Muscle layer of colon (tissue), 2 donors: ENCODE data around the gene SOX9.
"Not testable (repeated sequence)": the region's sequence is repeated elsewhere in the genome, so short reads cannot be mapped to it uniquely, and the experiment has no call there.

Source experiments
- H3K27ac ChIP-seq: one replicate; pipeline ENCODE4 v1.7.0; 2013; ENCODE audit warnings: low read depth, mild to moderate bottlenecking, low read length, moderate library complexity
- H3K27me3 ChIP-seq, 2 donors: one replicate each; pipeline ENCODE4 v1.7.0; 2013; ENCODE audit warnings: low read length in 2 of 2, mild to moderate bottlenecking in 2 of 2; ENCODE audit not compliant: insufficient read depth in 2 of 2, control insufficient read depth in 1 of 2
- H3K36me3 ChIP-seq: one replicate; pipeline ENCODE4 v1.7.0; 2013; ENCODE audit warnings: mild to moderate bottlenecking, low read length; ENCODE audit not compliant: insufficient read depth
- H3K4me1 ChIP-seq: one replicate; pipeline ENCODE4 v1.7.0; 2013; ENCODE audit warnings: mild to moderate bottlenecking, low read length; ENCODE audit not compliant: insufficient read depth
- H3K4me3 ChIP-seq, 2 donors: one replicate each; pipeline ENCODE4 v1.7.0; 2013; ENCODE audit warnings: low read length in 2 of 2, low read depth in 1 of 2, mild to moderate bottlenecking in 1 of 2, moderate library complexity in 1 of 2
- H3K9ac ChIP-seq: one replicate; pipeline ENCODE4 v1.7.0; 2013; ENCODE audit warnings: low read length
- H3K9me3 ChIP-seq: one replicate; pipeline ENCODE4 v1.7.0; 2013; ENCODE audit warnings: mild to moderate bottlenecking, low read length
- donor health status: abdominal sarcoma.
- donor health status: Adenocarcinoma of cecum.

SOX9 gene

GRCh38 chr17:72135546-72136325, 14.9 kb downstream of the SOX9 start:
- Histone ChIP-seq H3K4me3 (no peak overlapping the region), H3K36me3 (no peaks in the 10 kb centered on the region), H3K9ac (no peak overlapping the region), H3K27me3 (peaks cover 0 to 10% of the 10 kb centered on the region in 2 donors), H3K9me3 (no peaks in the 10 kb centered on the region), H3K4me1 (no peaks in the 10 kb centered on the region), H3K27ac (no peak overlapping the region)

DNA sequence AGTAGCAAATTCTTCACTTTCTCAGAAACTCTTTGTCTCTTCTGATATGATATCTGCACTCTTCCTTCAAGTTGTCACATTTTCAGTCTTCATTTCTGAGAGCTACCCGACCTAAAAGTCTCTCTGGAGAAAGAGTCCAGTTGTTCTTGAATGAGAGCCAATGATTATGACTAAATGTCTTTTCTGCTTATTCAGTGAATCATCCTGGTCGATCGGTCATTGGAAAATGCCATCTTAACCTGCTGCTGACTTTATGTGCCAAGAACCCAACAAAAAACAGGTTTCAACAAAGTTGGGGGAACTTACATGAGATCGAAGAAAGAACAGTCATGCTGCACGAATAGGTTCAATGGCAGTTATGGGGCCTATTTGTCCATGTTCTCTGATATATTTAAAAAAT, 15.9 kb downstream of the SOX9 start:
- Histone ChIP-seq H3K36me3 (no peaks in the 10 kb centered on the region), H3K4me1 (no peaks in the 10 kb centered on the region), H3K27me3 (peaks cover 0 to 10% of the 10 kb centered on the region in 2 donors), H3K27ac (no peak overlapping the region), H3K9me3 (no peaks in the 10 kb centered on the region), H3K4me3 (no peak overlapping the region), H3K9ac (no peak overlapping the region)

- Histone ChIP-seq H3K36me3 (no peaks in the 10 kb centered on the region), H3K27me3 (peaks cover 0 to 10% of the 10 kb centered on the region in 2 donors), H3K27ac (no peak overlapping the region), H3K4me1 (no peaks in the 10 kb centered on the region), H3K9ac (no peak overlapping the region), H3K9me3 (no peaks in the 10 kb centered on the region), H3K4me3 (no peak overlapping the region)
Measured at GRCh38 chr17:72137161-72137560, 16.3 kb downstream of the SOX9 start.

DNA sequence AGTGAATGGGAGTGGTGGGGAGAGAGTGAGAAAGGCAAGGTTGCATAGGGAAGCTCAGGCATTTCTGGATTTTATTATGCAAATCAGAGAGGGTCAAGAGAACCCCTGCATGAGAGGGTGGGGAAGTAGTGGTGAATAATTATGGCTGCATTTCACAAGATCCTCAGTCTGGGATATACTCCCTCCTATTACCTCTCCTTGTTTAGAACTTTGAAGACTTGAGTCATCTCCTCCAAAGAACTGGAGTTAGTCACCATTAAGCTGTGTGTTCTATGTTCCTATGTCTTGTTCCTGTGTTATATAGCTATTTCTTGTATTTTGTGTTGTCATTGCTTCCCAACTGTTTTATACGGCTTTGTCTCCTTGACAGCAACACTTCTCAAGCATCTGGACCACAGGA, 18.4 kb downstream of the SOX9 start:
- peaks cover 0 to 10% of the 10 kb centered on the region in 2 donors for H3K27me3 ChIP-seq
- no peak overlapping the region for H3K9ac ChIP-seq
- H3K9me3 ChIP-seq: no peaks in the 10 kb centered on the region
- H3K4me3 ChIP-seq: no peak overlapping the region
- H3K4me1 ChIP-seq: no peaks in the 10 kb centered on the region
- no peaks in the 10 kb centered on the region for H3K36me3 ChIP-seq
- no peak overlapping the region for H3K27ac ChIP-seq

DNA sequence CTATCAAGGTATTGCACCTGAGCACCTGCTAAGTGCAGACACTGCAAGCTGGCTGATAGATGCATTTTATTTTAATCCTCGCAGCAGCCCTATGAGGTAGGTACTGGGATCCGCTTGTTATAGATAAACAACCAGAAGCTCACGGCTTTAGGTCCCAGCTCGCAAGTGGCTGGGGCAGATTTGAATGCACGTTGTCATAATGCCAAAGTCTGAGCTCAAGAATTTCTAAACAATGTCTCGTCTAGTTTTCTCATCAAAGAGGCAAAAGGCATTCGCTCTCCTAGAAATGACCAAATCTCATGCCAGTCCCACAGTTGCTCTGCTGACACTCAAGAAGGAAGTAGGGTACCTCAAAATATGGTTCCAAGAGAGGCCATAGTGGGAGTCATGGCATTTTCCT, 20.5 kb downstream of the SOX9 start:
- H3K4me1 ChIP-seq: no peaks in the 10 kb centered on the region

DNA sequence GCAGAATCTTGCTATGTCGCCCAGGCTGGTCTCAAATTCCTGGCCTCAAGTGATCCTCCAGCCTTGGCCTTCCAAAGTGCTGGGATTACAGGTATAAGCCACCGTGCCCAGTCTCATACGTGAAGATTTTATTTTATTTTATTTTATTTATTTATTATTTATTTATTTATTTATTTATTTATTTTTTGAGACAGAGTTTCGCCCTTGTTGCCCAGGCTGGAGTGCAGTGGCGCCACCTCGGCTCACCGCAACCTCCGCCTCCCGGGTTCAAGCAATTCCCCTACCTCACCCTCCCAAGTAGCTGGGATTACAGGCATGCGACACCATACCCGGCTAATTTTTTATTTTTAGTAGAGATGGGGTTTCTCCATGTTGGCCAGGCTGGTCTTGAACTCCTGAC, 21.3 kb downstream of the SOX9 start:
- not testable (repeated sequence) for H3K9ac ChIP-seq, H3K27ac ChIP-seq, H3K4me1 ChIP-seq, H3K9me3 ChIP-seq, H3K4me3 ChIP-seq, H3K27me3 ChIP-seq, H3K36me3 ChIP-seq

More for the DNA sequence above, 20.5 kb downstream of the SOX9 start:
- Histone ChIP-seq H3K9ac (no peak overlapping the region), H3K4me3 (no peak overlapping the region), H3K27me3 (peaks cover 0 to 10% of the 10 kb centered on the region in 2 donors), H3K9me3 (no peaks in the 10 kb centered on the region), H3K27ac (no peak overlapping the region), H3K36me3 (no peaks in the 10 kb centered on the region)

GRCh38 chr17:72142614-72143013, 21.8 kb downstream of the SOX9 start:
- Histone ChIP-seq H3K27ac (no peak overlapping the region), H3K27me3 (peaks cover 0 to 6% of the 10 kb centered on the region in 2 donors), H3K4me1 (no peaks in the 10 kb centered on the region), H3K4me3 (no peak overlapping the region), H3K36me3 (no peaks in the 10 kb centered on the region), H3K9me3 (no peaks in the 10 kb centered on the region), H3K9ac (no peak overlapping the region)

- H3K9me3 ChIP-seq: no peaks in the 10 kb centered on the region
- H3K4me3 ChIP-seq: no peak overlapping the region
- peaks cover 0 to under 1% of the 10 kb centered on the region in 2 donors for H3K27me3 ChIP-seq
- no peak overlapping the region for H3K9ac ChIP-seq
- no peak overlapping the region for H3K27ac ChIP-seq
- H3K4me1 ChIP-seq: no peaks in the 10 kb centered on the region
- H3K36me3 ChIP-seq: no peaks in the 10 kb centered on the region
Measured at GRCh38 chr17:72143245-72143644, 22.4 kb downstream of the SOX9 start.

GRCh38 chr17:72144101-72144500, 23.3 kb downstream of the SOX9 start:
- Histone ChIP-seq H3K4me1 (no peaks in the 10 kb centered on the region), H3K27me3 (no peaks in the 10 kb centered on the region), H3K4me3 (no peak overlapping the region), H3K9ac (no peak overlapping the region), H3K27ac (no peak overlapping the region), H3K36me3 (no peaks in the 10 kb centered on the region), H3K9me3 (no peaks in the 10 kb centered on the region)

- no peak overlapping the region for H3K9ac ChIP-seq
- no peaks in the 10 kb centered on the region for H3K4me1 ChIP-seq
- no peaks in the 10 kb centered on the region for H3K9me3 ChIP-seq
- no peak overlapping the region for H3K27ac ChIP-seq
- no peak overlapping the region for H3K4me3 ChIP-seq
- no peaks in the 10 kb centered on the region for H3K27me3 ChIP-seq
- no peaks in the 10 kb centered on the region for H3K36me3 ChIP-seq
Measured at GRCh38 chr17:72145562-72145961, 24.7 kb downstream of the SOX9 start.

DNA sequence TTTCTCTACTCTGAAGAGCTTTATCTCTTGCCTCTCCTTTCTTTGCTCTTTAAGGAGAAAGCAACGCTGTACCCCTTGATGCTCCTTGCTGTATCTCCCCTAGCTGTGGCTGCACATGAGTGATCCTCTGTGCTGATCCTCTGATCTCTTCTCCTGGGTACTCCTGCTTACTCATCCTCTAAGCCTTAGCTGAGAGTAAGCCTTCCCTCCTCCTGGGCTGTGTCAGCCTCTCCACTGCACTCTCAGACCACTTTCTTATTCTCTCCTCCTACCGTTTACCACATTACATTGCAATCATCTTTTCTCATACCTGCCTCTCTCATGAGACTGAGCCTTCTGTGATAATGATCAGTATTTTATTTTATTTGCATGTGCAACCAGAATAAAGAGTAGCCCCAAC, 25.1 kb downstream of the SOX9 start:
- Histone ChIP-seq H3K9ac (no peak overlapping the region), H3K36me3 (no peaks in the 10 kb centered on the region), H3K9me3 (no peaks in the 10 kb centered on the region), H3K27me3 (no peaks in the 10 kb centered on the region), H3K4me1 (peaks cover 1% of the 10 kb centered on the region), H3K27ac (no peak overlapping the region), H3K4me3 (no peak overlapping the region)

GRCh38 chr17:72146371-72146770, 25.6 kb downstream of the SOX9 start:
- Histone ChIP-seq H3K9me3 (no peaks in the 10 kb centered on the region), H3K4me1 (peaks cover 5% of the 10 kb centered on the region), H3K27me3 (no peaks in the 10 kb centered on the region), H3K4me3 (no peak overlapping the region), H3K27ac (no peak overlapping the region), H3K9ac (no peak overlapping the region), H3K36me3 (no peaks in the 10 kb centered on the region)
